GM18508 (cell line): ENCODE measurements around the gene SCN7A.
A peak's percentile ranks its signal among the peaks of the same experiment; 100 is the strongest.
"Not testable (repeated sequence)": the region's sequence is repeated elsewhere in the genome, so short reads cannot be mapped to it uniquely, and the experiment has no call there.

Experiments used
- ATAC-seq: cut with Tn5 transposase; IDR thresholded peaks from one replicate; pipeline ENCODE4 v1.9.1; 2021; ENCODE audit warnings: moderate number of reproducible peaks; ENCODE audit not compliant: insufficient read depth, unreplicated experiment

SCN7A gene

GRCh38 chr2:166455823-166456222 is 38.2 kb downstream of the SCN7A start:
- ATAC-seq: not testable (repeated sequence)

GRCh38 chr2:166454006-166454595 is 39.9 kb downstream of the SCN7A start:
- no peak for ATAC-seq

GRCh38 chr2:166451468-166451867 is 42.6 kb downstream of the SCN7A start:
- no peak for ATAC-seq

DNA sequence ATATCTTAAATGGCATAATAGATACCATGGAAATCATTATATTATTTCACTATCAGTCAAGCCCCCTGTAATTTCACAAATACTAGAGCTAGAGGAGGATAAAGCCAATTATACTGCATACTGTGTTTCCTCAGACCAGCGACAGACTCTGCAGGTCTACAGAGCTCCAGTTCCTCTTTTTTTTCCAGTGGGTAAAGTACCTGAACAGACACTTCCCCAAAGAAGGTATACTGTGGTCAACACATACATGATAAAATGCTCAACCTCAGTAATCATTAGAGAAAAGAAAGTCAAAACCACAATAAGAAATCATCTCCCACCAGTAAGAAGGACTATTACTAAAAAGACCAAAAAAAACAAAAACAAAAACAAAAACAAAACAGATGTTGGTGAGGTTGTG is 44.6 kb downstream of the SCN7A start:
- peak; percentile 92 for ATAC-seq

DNA sequence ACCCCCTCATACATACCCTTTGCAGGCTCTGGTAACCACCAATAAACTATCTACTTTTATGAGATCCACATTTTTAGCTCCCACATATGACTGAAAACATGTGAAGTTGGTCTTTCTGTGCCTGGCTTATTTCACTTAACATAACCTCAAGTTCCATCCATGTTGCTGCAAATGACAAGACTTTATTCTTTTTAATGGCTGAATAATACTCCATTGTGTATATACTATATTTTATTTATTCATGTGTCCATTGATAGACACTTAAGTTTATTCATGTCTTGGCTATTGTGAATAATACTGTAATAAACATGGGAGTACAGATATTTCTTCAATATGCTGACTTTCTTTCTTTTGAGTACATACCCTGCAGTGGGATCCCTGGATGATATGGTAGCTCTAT is 45.9 kb downstream of the SCN7A start:
- no peak for ATAC-seq

DNA sequence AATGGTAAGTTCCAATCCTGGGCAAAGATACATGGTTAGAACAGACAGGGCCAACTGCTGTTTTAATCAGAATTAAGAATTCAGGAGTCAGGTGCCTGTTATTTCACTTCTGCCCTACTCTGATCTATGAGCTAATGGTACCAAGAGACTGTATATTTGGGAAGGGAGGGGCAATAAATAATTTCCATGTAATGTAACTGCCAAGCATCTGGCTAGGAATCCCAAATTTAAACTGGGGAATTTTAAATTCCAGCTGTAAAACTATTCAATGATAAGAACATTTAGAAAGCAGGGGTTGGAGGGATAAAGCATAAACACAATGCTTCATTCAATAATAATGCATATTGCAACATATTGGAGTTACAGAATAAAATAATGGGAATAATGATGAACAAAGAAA is 49.7 kb downstream of the SCN7A start:
- no peak for ATAC-seq

- no peak for ATAC-seq
These were observed 53.7 kb downstream of the SCN7A start for GRCh38 chr2:166440313-166440712.

DNA sequence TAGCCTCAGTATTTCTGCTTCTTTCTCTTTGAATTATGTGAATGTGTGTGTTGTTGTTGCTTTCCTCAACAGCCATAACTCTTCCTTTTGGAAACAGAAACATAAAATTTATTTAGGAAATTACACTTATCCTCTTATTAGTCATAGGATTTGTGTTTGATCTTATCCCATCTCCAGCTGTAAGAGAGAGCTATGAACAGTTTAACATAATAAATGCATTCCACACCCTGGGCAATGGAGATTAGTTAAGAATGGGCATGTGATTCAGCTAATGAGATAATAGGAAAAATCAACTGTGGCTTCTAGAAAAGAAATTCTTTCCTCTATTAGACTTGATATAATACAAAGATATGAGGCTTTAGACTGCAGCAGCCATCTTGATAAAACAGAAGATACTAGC is 55.0 kb downstream of the SCN7A start:
- no peak for ATAC-seq

DNA sequence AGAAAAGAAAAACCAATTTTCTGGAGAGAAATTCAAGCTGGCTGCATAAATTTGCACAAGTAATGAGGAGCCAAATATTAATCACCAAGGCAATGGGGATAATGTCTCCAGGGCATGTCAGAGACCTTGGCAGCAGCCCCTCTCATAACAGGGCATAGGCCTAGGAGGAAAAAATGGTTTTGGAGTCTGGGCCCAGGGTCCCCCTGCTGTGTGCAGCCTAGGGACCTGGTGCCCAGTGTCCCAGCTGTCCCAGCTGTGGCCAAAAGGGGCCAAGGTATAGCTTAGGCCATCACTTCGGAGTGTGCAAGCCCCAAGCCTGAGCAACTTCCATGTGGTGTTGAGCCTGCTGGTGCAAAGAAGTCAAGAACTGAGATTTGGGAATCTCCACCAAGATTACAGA is 57.1 kb downstream of the SCN7A start:
- no peak for ATAC-seq

- no peak for ATAC-seq
These were observed 57.9 kb downstream of the SCN7A start for GRCh38 chr2:166436189-166436588.

GRCh38 chr2:166434491-166434890 is 59.6 kb downstream of the SCN7A start:
- ATAC-seq: no peak

DNA sequence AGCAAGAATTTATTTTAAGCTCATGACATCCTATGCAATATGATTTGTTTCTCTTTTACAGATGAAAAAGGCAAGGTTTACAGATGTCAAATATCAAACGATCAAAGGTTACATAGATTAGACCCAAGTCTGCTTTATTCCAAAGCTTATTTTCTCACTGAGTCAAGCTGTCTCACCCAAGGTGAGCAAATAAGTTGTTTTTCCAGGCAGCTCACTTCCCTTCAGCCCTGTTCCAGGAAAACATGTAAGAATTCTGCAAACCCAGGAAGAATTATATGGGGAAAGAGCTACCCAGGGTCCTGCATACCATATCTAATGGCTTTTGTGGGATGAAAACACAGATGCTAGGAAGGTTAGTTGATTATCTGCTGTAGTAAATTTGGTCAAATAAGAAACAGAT is 60.6 kb downstream of the SCN7A start:
- ATAC-seq: no peak

DNA sequence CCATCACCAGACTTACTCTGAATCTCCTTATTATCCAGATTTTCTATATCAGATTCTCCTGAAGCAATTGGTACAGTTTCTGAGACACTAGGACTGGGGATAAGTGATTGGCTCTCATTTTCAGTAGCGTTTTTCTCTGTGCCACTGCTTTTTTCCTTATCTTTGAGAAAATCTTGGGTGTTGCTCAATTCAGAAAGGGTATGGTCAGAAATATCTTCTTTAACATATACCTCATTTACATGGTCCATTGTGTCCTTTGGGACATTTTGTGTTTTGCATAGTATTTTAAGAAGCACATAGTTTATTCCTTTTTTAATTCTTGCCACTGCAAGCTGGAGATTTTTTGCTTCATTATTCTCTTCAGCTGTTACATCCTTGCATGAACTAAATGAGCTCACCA is 61.7 kb downstream of the SCN7A start:
- no peak for ATAC-seq

- ATAC-seq: no peak
These were observed 69.2 kb downstream of the SCN7A start for GRCh38 chr2:166424841-166425240.

- no peak for ATAC-seq
These were observed 74.5 kb downstream of the SCN7A start for GRCh38 chr2:166419616-166419934.

DNA sequence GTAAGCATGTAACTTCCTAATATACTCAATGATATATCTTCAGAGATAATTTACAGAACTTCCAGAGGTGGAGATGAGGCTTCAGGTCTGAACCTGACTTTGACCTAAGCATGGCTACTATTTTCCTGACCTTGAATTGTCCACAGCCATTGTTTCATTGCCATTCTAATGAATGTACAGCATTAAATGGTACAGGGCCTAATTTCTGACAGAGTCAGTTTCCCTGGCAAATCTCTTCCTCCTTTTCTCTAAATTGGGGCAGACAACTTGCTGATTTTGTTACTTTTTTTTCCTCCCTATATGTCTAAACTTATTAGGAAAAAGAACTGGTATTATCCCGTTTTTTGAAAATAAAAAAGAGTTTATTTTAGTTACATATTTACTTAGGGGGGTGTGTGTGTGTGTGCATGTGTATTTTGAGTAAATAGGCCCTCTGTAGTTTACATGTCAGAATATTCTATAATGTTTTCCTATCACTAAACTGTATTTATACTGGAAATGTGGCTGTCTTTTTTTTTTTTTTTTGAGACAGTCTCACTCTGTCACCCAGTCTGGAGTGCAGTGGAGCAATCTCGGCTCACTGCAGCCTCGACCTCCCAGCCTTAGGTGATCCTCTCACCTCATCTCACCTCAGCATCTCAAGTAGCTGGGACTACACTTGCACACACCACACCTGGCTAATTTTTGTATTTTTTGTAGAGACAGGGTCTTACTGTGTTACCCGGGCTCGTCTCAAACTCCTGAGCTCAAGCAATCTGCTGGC is 75.0 kb downstream of the SCN7A start:
- ATAC-seq: no peak

- no peak for ATAC-seq
These were observed 76.4 kb downstream of the SCN7A start for GRCh38 chr2:166417669-166418068.

DNA sequence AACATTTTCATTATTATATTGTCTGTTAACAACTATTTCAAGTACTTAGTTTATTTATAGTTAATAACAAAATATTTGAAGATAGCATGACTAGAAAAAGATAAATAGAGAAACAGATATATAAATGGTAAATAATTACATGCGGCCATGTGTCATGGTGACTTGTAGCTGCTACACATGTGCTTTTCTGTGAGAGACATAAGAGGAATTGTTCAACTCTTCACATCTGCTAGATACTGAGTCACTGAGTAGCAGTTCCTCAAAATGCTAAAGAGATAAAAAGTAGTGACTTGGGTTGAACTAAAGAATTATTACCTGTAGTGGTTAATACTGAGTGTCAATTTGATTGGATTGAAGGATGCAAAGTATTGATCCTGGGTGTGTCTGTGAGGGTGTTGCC is 80.8 kb downstream of the SCN7A start:
- ATAC-seq: no peak

DNA sequence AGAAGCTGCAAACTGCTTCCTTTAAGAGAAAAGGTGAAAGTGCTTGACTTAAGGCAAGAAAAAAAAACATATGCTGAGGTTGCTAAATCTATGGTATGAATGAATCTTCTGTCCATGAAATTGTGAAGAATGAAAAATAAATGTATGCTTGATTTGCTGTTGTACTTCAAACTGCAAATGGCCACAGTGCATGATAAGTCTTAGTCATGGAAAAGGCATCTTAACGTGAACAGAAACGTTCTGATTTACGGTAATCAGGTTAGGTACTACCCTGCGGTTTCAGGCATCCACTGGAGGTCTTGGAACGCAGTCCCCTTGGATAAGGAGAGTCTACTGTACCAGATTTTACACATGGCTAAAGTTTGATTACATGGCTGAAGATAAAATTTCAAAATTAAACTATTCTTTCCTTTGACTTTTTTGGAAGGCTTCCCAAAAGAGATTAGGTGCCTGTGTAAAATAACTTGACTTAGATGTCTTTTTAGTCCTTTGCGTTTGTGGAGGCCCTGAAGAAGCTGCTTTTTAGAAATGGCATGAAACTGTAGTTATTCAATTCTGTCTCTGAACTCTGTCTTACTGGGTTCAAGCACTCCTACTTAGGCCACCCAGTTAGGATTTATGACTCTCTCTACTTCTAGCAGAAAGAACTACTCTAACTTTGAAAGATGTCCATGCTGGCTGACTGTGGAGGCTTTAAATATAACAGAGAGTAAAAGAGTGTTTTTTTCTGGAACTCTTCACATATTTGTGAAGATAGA is 82.4 kb downstream of the SCN7A start:
- no peak for ATAC-seq

DNA sequence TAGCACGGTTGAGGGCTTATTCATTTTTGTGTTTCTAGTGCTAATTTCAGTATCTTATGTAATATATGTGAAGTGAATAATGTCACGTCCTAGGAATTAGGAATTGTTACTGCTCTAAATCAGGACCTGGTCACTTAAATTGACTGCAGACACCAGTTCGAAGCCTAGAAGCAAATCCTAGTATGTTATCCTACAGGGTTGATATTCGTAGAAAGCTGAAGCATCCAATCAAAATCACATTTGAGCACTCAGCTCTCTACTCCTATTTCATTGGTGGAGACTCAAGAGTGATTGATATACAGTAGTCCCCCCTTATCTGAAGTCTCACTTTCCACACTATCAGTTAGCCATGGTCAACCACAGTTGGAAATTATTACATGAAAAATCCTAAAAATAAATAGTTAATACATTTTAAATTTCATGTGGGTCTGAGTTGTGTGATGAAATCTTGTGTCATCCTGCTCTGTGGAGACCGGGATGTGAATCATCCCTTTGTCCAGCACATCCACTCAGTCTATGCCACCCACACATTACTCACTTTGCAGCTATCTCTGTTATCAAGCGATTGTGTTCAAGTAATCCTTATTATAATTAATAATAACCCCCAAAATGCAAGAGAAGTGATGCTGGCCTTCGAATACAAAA is 83.1 kb downstream of the SCN7A start:
- ATAC-seq: no peak

DNA sequence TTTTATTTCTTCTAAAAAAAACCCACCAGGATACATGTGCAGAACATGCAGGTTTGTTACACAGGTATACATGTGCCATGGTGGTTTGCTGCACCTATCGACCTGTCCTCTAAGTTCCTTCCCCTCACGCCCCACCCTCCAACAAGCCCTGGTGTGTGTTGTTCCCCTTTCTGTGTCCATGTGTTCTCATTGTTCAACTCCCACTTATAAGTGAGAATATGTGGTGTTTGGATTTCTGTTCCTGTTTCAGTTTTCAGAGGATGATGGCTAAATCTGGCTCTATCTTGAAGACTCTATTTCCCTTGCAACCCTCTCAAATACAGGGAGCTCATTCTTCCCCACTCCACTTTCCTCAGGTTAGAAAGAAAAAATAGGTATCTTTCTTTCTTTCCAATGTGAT is 86.3 kb downstream of the SCN7A start:
- ATAC-seq: not testable (repeated sequence)
